AG09319 (cell line): Measurements from ENCODE around the gene IL20RB.
A peak's percentile ranks its signal among the peaks of the same experiment; 100 is the strongest.

Experiments used
- DNase-seq: peaks from one replicate; pipeline ENCODE4 v3.0.0-alpha.2; 2010; ENCODE audit warnings: low read depth; ENCODE audit errors: extremely low read depth
- CTCF ChIP-seq: IDR thresholded peaks from 2 replicates; pipeline ENCODE4 v1.5.1; 2011; ENCODE audit warnings: low read depth, mild to moderate bottlenecking, inconsistent platforms, low read length, moderate library complexity

Gene IL20RB

GRCh38 chr3:136943436-136943835 is 14.3 kb upstream of the IL20RB start:
- TF ChIP-seq CTCF, result no peak
- DNase-seq, result no peak

GRCh38 chr3:136946978-136947377 is 10.8 kb upstream of the IL20RB start:
- DNase-seq, result no peak
- no peak for TF ChIP-seq CTCF

- no peak for DNase-seq
- no peak for TF ChIP-seq CTCF
These were observed 10.3 kb upstream of the IL20RB start for GRCh38 chr3:136947477-136947876.

- DNase-seq, result no peak
- no peak for TF ChIP-seq CTCF
These were observed 8.6 kb upstream of the IL20RB start for GRCh38 chr3:136949146-136949545.

- no peak for DNase-seq
- TF ChIP-seq CTCF, result peak; percentile 17; the same call in 1 of the 2 replicates
These were observed 8.1 kb upstream of the IL20RB start for GRCh38 chr3:136949708-136950107.

- DNase-seq, result no peak
These were observed 7.2 kb upstream of the IL20RB start for GRCh38 chr3:136950623-136951022.

GRCh38 chr3:136952292-136952691 is 5.5 kb upstream of the IL20RB start:
- DNase-seq, result peak; percentile 52
- no peak for TF ChIP-seq CTCF

More at GRCh38 chr3:136950623-136951022, 7.2 kb upstream of the IL20RB start:
- no peak for TF ChIP-seq CTCF
